Transverse colon (tissue), 4 donors: ENCODE results near the gene PARD6B. TPM values are rescaled to one million over a fixed set of nuclear protein-coding genes. Genes with fewer than 3 reads are reported as not detected.

ENCODE experiments used
- DNase-seq: peaks from one replicate; pipeline ENCODE4 v3.0.0-alpha.2; 2019
- H3K27ac ChIP-seq, 4 donors: fragments of 200-600 bp; sonication (generic); 2 replicates each; pipeline ENCODE4 v1.5.1; 2016 to 2018; ENCODE audit warnings: inconsistent platforms in 4 of 4
- H3K27me3 ChIP-seq: fragments of 200-600 bp; sonication (generic); 2 replicates; pipeline ENCODE4 v1.5.1; 2017; ENCODE audit warnings: inconsistent platforms
- H3K36me3 ChIP-seq, 4 donors: fragments of 200-600 bp; sonication (generic); 2 replicates each; pipeline ENCODE4 v1.5.1; 2017 to 2019; ENCODE audit warnings: inconsistent platforms in 4 of 4
- H3K4me1 ChIP-seq, 4 donors: fragments of 200-600 bp; sonication (generic); 2 replicates each; pipeline ENCODE4 v1.5.1; 2017 to 2020; ENCODE audit warnings: inconsistent platforms in 4 of 4
- H3K4me3 ChIP-seq, 4 donors: fragments of 200-600 bp; sonication (generic); 1 replicate in 1 of 4; 2 replicates in 3 of 4; pipeline versions ENCODE4 v1.5.1 to v1.6.1; 2017 to 2019; ENCODE audit warnings: inconsistent platforms in 4 of 4
- H3K9me3 ChIP-seq, 2 donors: fragments of 200-600 bp; sonication (generic); 2 replicates each; pipeline ENCODE4 v1.5.1; 2017 to 2019; ENCODE audit warnings: inconsistent platforms in 2 of 2
- CTCF ChIP-seq, 5 experiments: fragments of 200-600 bp in 3 of 5; fragments of 450-650 bp in 2 of 5; sonication (generic) in 3 of 5; IDR thresholded peaks; 1 replicate in 2 of 5; 2 replicates in 3 of 5; pipeline ENCODE4 v1.5.1; 2016 to 2017; ENCODE audit warnings: antibody characterized with exemption in 5 of 5, inconsistent platforms in 3 of 5, mild to moderate bottlenecking in 2 of 5, moderate library complexity in 1 of 5
- EP300 ChIP-seq: sonication (generic); formaldehyde crosslinking; IDR thresholded peaks from one replicate; pipeline ENCODE4 v1.6.1; 2017; ENCODE audit warnings: antibody characterized with exemption, low read depth
- POLR2A ChIP-seq: fragments of 450-650 bp; IDR thresholded peaks from one replicate; pipeline ENCODE4 v1.6.1; 2016; ENCODE audit warnings: antibody characterized with exemption, mild to moderate bottlenecking, moderate library complexity
- POLR2AphosphoS5 ChIP-seq, 3 donors: sonication (generic); formaldehyde crosslinking; IDR thresholded peaks; one replicate each; pipeline ENCODE4 v1.6.1; 2016; ENCODE audit warnings: antibody characterized with exemption in 3 of 3
- WGBS, 2 donors: methylation state at CpG; one replicate each; pipeline ENCODE4 v1.1.5; 2018; ENCODE audit warnings: low coverage in 1 of 2; 5-methylcytosine and 5-hydroxymethylcytosine counted together
- in situ Hi-C, 4 donors: fragments of 200-750 bp; cut with MboI; loops; one replicate each; pipeline versions ENCODE4 v1.15.0 to v1.15.1; 2017; ENCODE audit warnings: low sequenced_read_pairs in 3 of 4, low pct_ligation_motif_present in 1 of 4, low pct_unique_long_range_greater_than_20kb in 1 of 4
- intact Hi-C: fragments of 100-400 bp; cut with DNase I; formaldehyde crosslinking; loops from one replicate; pipeline ENCODE4 v1.15.1; 2023; ENCODE audit warnings: low total_unique reads
- total RNA-seq, 4 donors: library from RNA; depleted of rRNA; stranded (reverse); fragments of >200 nt; gene quantifications; one replicate each; pipeline ENCODE4 v1.1.0, GENCODE V29; 2016

The PARD6B gene
- total RNA-seq, 4 donors from 2014 or later = 1.2 to 34.8 (median 17.2) TPM

- no peaks in the 10 kb centered on the region for H3K36me3 ChIP-seq
- TF ChIP-seq CTCF (IDR thresholded peaks at IDR 0.05) = no peak
- TF ChIP-seq POLR2AphosphoS5 (IDR thresholded peaks at IDR 0.05) = no peak
- H3K9me3 ChIP-seq = no peaks in the 10 kb centered on the region
- H3K27me3 ChIP-seq = no peaks in the 10 kb centered on the region
- no peak for DNase-seq
- WGBS, 2 donors = 74 to 84% methylated on average over 5 to 8 of the region's 8 CpGs
- peak overlapping the region in 2 of 4 donors; percentile 89 to 90 for H3K27ac ChIP-seq
- peaks cover 7 to 46% (median 13%) of the 10 kb centered on the region in 4 donors for H3K4me1 ChIP-seq
- intact Hi-C loops (no loop called here), in situ Hi-C loops (loop anchor here in 3 of 4 donors (25.0 kb wide), 2 partner anchors 241 to 541 kb away; partner anchors contain the start of gene CEBPB (in 1 of the 3))
- no peak overlapping the region for H3K4me3 ChIP-seq
Measured at GRCh38 chr20:50727792-50728485, 3.4 kb upstream of the PARD6B start.

GRCh38 chr20:50728486-50728980 lies 2.8 kb upstream of the PARD6B start:
- no peak overlapping the region for H3K4me3 ChIP-seq
- no peaks in the 10 kb centered on the region for H3K36me3 ChIP-seq
- intact Hi-C loops (no loop called here), in situ Hi-C loops (loop anchor here in 3 of 4 donors (25.0 kb wide), 2 partner anchors 241 to 541 kb away; partner anchors contain the start of gene CEBPB (in 1 of the 3))
- no peak for TF ChIP-seq POLR2A
- TF ChIP-seq EP300 = no peak
- TF ChIP-seq POLR2AphosphoS5 (IDR thresholded peaks at IDR 0.05) = no peak
- TF ChIP-seq CTCF (IDR thresholded peaks at IDR 0.05) = no peak
- peak overlapping the region; percentile 89 to 92 (median 90) for H3K27ac ChIP-seq
- 85 to 90% methylated on average over 4 of the region's 4 CpGs for WGBS, 2 donors
- no peaks in the 10 kb centered on the region for H3K27me3 ChIP-seq
- no peak for DNase-seq
- peaks cover 7 to 51% (median 13%) of the 10 kb centered on the region in 4 donors for H3K4me1 ChIP-seq
- H3K9me3 ChIP-seq = no peaks in the 10 kb centered on the region

DNA sequence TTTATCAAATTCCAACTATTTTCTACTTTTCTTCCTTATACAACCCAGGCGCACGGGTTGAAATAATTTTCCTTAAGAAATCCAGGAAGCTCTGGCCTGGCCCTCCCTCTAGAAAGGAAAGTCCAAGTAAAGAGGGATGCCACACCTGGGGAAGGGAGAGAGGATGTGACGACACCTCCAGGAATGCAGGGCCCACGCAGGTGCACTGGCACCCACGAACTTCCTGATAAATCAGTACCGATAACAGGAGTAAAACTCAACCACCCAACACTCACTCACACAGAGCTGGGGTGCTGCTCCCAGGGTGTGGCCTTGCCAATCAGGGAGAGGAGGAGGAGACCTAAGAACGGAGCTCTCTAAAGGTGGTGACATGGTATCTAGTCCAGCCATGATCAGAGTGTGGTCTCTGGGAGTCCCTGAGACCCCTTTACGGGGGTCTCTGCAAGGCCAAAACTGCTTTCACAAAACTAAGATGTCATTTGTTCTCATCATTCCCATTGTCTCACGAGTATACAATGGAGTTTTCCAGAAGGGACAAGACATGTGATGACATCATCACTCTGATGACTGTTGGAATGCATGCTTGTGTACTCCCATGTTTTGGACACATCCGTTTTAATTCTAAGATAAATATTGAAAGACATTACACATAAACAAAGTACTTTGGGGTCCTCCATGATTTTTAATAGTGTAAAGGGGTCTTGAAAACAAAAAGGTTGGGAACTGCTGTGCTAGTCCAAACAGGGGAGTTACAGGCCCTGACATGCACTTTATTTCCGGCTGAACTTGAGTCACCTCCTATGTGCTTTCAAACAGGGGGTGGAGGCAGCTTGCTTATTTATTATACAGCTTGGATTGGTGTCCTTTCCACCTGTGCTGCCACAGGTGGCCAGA lies 2.2 kb upstream of the PARD6B start:
- in situ Hi-C loops (loop anchor here in 3 of 4 donors (25.0 kb wide), 2 partner anchors 242 to 542 kb away; partner anchors contain the start of gene CEBPB (in 1 of the 3)), intact Hi-C loops (no loop called here)
- Histone ChIP-seq H3K4me1 (peaks cover 7 to 52% (median 13%) of the 10 kb centered on the region in 4 donors), H3K36me3 (no peaks in the 10 kb centered on the region), H3K4me3 (no peak overlapping the region), H3K27ac (peak overlapping the region; percentile 89 to 92 (median 90)), H3K9me3 (no peaks in the 10 kb centered on the region), H3K27me3 (no peaks in the 10 kb centered on the region)
- peak; percentile 73 for DNase-seq
- TF ChIP-seq EP300 = no peak
- no peak for TF ChIP-seq CTCF (IDR thresholded peaks at IDR 0.05)
- TF ChIP-seq POLR2A = peak; percentile 40
- peak in 1 of 3 donors; percentile 46 for TF ChIP-seq POLR2AphosphoS5 (IDR thresholded peaks at IDR 0.05)
- WGBS, 2 donors = 56 to 61% methylated on average over 5 to 11 of the region's 11 CpGs
